GM23338 (cell line): ENCODE data around the gene DHRSX. TPM values are rescaled to one million over a fixed set of nuclear protein-coding genes. Genes with fewer than 3 reads are reported as not detected.

Source experiments
- ATAC-seq: fragments of 200-7000 bp; cut with Tn5 transposase; 3 replicates; pipeline ENCODE4 v1.9.1; 2020
- DNase-seq: peaks from one replicate; pipeline ENCODE4 v3.0.0-alpha.2; 2015; ENCODE audit warnings: low spot score
- H2AFZ ChIP-seq: fragments of 200-600 bp; sonication (generic); 2 replicates; pipeline ENCODE4 v1.8.0; 2016; ENCODE audit warnings: antibody characterized with exemption, mild to moderate bottlenecking, moderate library complexity
- H3F3A ChIP-seq: fragments of 200-600 bp; sonication (generic); replicated peaks from 2 replicates; pipeline ENCODE4 v1.8.0; 2017; ENCODE audit warnings: antibody characterized with exemption, mixed run types, low read depth
- H3K27ac ChIP-seq: fragments of 200-600 bp; sonication (generic); 2 replicates; pipeline ENCODE4 v1.6.1; 2016; ENCODE audit warnings: low read depth
- H3K27me3 ChIP-seq: fragments of 200-600 bp; sonication (generic); 2 replicates; pipeline ENCODE4 v1.8.0; 2016; ENCODE audit warnings: mild to moderate bottlenecking, mixed run types, moderate library complexity; ENCODE audit not compliant: insufficient read depth
- H3K36me3 ChIP-seq: fragments of 200-600 bp; sonication (generic); 2 replicates; pipeline ENCODE4 v1.8.0; 2016; ENCODE audit warnings: mild to moderate bottlenecking; ENCODE audit not compliant: insufficient read depth
- H3K4me1 ChIP-seq: fragments of 200-600 bp; sonication (generic); 2 replicates; pipeline ENCODE4 v1.8.0; 2016; ENCODE audit warnings: mild to moderate bottlenecking, moderate library complexity; ENCODE audit not compliant: insufficient read depth
- H3K4me2 ChIP-seq: fragments of 200-600 bp; sonication (generic); 2 replicates; pipeline ENCODE4 v1.7.1; 2017; ENCODE audit warnings: mixed run types
- H3K4me3 ChIP-seq: fragments of 200-600 bp; sonication (generic); 2 replicates; pipeline ENCODE4 v1.6.1; 2016; ENCODE audit warnings: mixed run types
- H3K79me2 ChIP-seq: fragments of 200-600 bp; sonication (generic); replicated peaks from 2 replicates; pipeline ENCODE4 v1.8.0; 2017; ENCODE audit warnings: mild to moderate bottlenecking; ENCODE audit not compliant: insufficient read depth
- H3K9me2 ChIP-seq: fragments of 200-600 bp; sonication (generic); 2 replicates; pipeline ENCODE4 v1.8.0; 2017; ENCODE audit not compliant: insufficient read depth
- H4K20me1 ChIP-seq: fragments of 200-600 bp; sonication (generic); replicated peaks from 2 replicates; pipeline ENCODE4 v1.8.0; 2017; ENCODE audit warnings: mild to moderate bottlenecking; ENCODE audit not compliant: insufficient read depth
- H3K27ac Mint-ChIP-seq: 2 replicates; pipeline ENCODE4 v1.8.0; 2020; ENCODE audit warnings: inconsistent platforms, mild to moderate bottlenecking, moderate library complexity, mixed read lengths
- H3K27me3 Mint-ChIP-seq: 3 replicates; pipeline ENCODE4 v1.8.0; 2022; ENCODE audit warnings: low read depth, mild to moderate bottlenecking, moderate library complexity, mixed read lengths, inconsistent platforms; ENCODE audit not compliant: insufficient read depth, poor library complexity
- H3K36me3 Mint-ChIP-seq: 3 replicates; pipeline ENCODE4 v1.8.0; 2021; ENCODE audit warnings: low read depth, mild to moderate bottlenecking, inconsistent platforms, moderate library complexity, mixed read lengths
- H3K4me1 Mint-ChIP-seq: 3 replicates; pipeline ENCODE4 v1.8.0; 2020; ENCODE audit warnings: mild to moderate bottlenecking, inconsistent platforms, mixed read lengths
- H3K4me3 Mint-ChIP-seq: 3 replicates; pipeline ENCODE4 v1.8.0; 2021; ENCODE audit warnings: moderate library complexity, mild to moderate bottlenecking, inconsistent platforms, mixed read lengths
- H3K9me3 Mint-ChIP-seq: 3 replicates; pipeline ENCODE4 v1.8.0; 2020; ENCODE audit warnings: moderate library complexity, mild to moderate bottlenecking, inconsistent platforms, mixed read lengths
- ETS1 ChIP-seq: IDR thresholded peaks from 2 replicates; pipeline ENCODE4 v1.6.1; 2016; ENCODE audit warnings: antibody characterized with exemption
- EZH2 ChIP-seq: fragments of 200-600 bp; sonication (generic); IDR thresholded peaks from one replicate; pipeline ENCODE4 v1.8.0; 2017; ENCODE audit warnings: antibody characterized with exemption, mild to moderate bottlenecking, low read depth; ENCODE audit not compliant: unreplicated experiment
- JUNB ChIP-seq: IDR thresholded peaks from one replicate; pipeline ENCODE4 v1.6.1; 2016; ENCODE audit warnings: antibody characterized with exemption; ENCODE audit not compliant: unreplicated experiment
- NANOG ChIP-seq: IDR thresholded peaks from 2 replicates; pipeline ENCODE4 v1.6.1; 2016; ENCODE audit warnings: antibody characterized with exemption, borderline replicate concordance
- POLR2AphosphoS5 ChIP-seq: IDR thresholded peaks from 2 replicates; pipeline ENCODE4 v1.6.1; 2016; ENCODE audit warnings: antibody characterized with exemption, low read depth
- STAT1 ChIP-seq: IDR thresholded peaks from one replicate; pipeline ENCODE4 v1.6.1; 2016; ENCODE audit warnings: antibody characterized with exemption; ENCODE audit not compliant: unreplicated experiment
- ZNF331 ChIP-seq: fragments of 250-450 bp; sonication (Bioruptor Pico); IDR thresholded peaks from 2 replicates; pipeline ENCODE4 v1.5.0; 2020; ENCODE audit warnings: low read depth, mild to moderate bottlenecking, moderate library complexity
- ZNF462 ChIP-seq: fragments of 250-450 bp; sonication (Bioruptor Pico); IDR thresholded peaks from 2 replicates; pipeline ENCODE4 v1.5.0; 2020; ENCODE audit warnings: mild to moderate bottlenecking, moderate library complexity
- polyA plus RNA-seq: library from polyadenylated mRNA; unstranded; fragments of >200 nt; fragmentation: Nextera tagmentation; extraction: Ambion mirVana; gene quantifications from 2 replicates; pipeline ENCODE4 v1.2.1, GENCODE V29; 2016
- total RNA-seq: library from RNA; depleted of rRNA; stranded (reverse); fragments of >200 nt; shearing (Covaris generic); gene quantifications from 2 replicates; pipeline ENCODE4 v1.2.3, GENCODE V29; 2014
- TF ChIP-seq, protein P1 (sequence below), 2 experiments: fragments of 200-600 bp in 1 of 2; sonication (generic) in 1 of 2; conservative IDR thresholded peaks; 2 replicates each; pipeline versions ENCODE4 v1.5.1 to v1.6.1; 2016 to 2017; ENCODE audit warnings: antibody characterized with exemption in 2 of 2, low read depth in 2 of 2, mild to moderate bottlenecking in 2 of 2, moderate library complexity in 1 of 2

Gene DHRSX
- total and polyA plus RNA-seq, 2 experiments from 2014 or later = 33.9 to 43.0 TPM

GRCh38 chrX:2484721-2485648 lies 15.8 kb downstream of the DHRSX start:
- ATAC-seq (peak; percentile 57), DNase-seq (peak; percentile 58)
- H3K9me3 Mint-ChIP-seq = peaks cover 3% of the 10 kb centered on the region
- H3F3A ChIP-seq = peaks cover 15% of the 10 kb centered on the region; the same call in 1 of the 2 replicates
- H3K27ac ChIP-seq = peak overlapping the region; percentile 94
- peaks cover 52% of the 10 kb centered on the region for H3K36me3 Mint-ChIP-seq
- H3K4me3 ChIP-seq = peak overlapping the region; percentile 26; the same call in 1 of the 2 replicates
- H3K27ac Mint-ChIP-seq = peak overlapping the region; percentile 89
- no peak overlapping the region; the same call in 1 of the 2 replicates for H2AFZ ChIP-seq
- H3K9me2 ChIP-seq = no peaks in the 10 kb centered on the region
- H3K4me2 ChIP-seq = peak overlapping the region; percentile 71
- peak overlapping the region; percentile 37; the same call in 2 of the 3 replicates for H3K4me3 Mint-ChIP-seq
- no peak for TF ChIP-seq POLR2AphosphoS5
- no peak for TF ChIP-seq EZH2
- no peak for TF ChIP-seq ETS1
- TF ChIP-seq STAT1 = no peak
- TF ChIP-seq ZNF462 (CRISPR knock-in tag) = no peak
- TF ChIP-seq ZNF331 (CRISPR knock-in tag) = no peak
- TF ChIP-seq, protein P1, sequence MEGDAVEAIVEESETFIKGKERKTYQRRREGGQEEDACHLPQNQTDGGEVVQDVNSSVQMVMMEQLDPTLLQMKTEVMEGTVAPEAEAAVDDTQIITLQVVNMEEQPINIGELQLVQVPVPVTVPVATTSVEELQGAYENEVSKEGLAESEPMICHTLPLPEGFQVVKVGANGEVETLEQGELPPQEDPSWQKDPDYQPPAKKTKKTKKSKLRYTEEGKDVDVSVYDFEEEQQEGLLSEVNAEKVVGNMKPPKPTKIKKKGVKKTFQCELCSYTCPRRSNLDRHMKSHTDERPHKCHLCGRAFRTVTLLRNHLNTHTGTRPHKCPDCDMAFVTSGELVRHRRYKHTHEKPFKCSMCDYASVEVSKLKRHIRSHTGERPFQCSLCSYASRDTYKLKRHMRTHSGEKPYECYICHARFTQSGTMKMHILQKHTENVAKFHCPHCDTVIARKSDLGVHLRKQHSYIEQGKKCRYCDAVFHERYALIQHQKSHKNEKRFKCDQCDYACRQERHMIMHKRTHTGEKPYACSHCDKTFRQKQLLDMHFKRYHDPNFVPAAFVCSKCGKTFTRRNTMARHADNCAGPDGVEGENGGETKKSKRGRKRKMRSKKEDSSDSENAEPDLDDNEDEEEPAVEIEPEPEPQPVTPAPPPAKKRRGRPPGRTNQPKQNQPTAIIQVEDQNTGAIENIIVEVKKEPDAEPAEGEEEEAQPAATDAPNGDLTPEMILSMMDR (conservative IDR thresholded peaks at IDR 0.05; ENCODE audit: low read depth in 2 of 2) = no peak
- no peak for TF ChIP-seq NANOG
- no peak for TF ChIP-seq JUNB
- H3K36me3 ChIP-seq = no peaks in the 10 kb centered on the region
- no peaks in the 10 kb centered on the region for H3K27me3 ChIP-seq
- H4K20me1 ChIP-seq = no peaks in the 10 kb centered on the region; the same call in 1 of the 2 replicates
- H3K79me2 ChIP-seq = peaks cover 78% of the 10 kb centered on the region
- peaks cover 17% of the 10 kb centered on the region for H3K27me3 Mint-ChIP-seq
- peaks cover 15% of the 10 kb centered on the region for H3K4me1 ChIP-seq
- H3K4me1 Mint-ChIP-seq = peaks cover 33% of the 10 kb centered on the region
